HEK293 (cell line): ENCODE results near the gene CCDC141.

ENCODE experiments used
- CTCF ChIA-PET: fragments of 350-600 bp; formaldehyde crosslinking; extraction: SDS; loops from one replicate; lab custom pipeline; 2021; ENCODE audit warnings: antibody characterized with exemption; lab: Yijun Ruan, JAX
- POLR2A ChIA-PET: fragments of 300-600 bp; formaldehyde crosslinking; extraction: SDS; loops from one replicate; lab custom pipeline; 2020; ENCODE audit warnings: antibody characterized with exemption, inconsistent platforms; lab: Yijun Ruan, JAX
- H3K27ac ChIP-seq: fragments of 200-500 bp; sonication (Bioruptor generic); 2 replicates; pipeline ENCODE4 v1.5.1; 2014; ENCODE audit warnings: low read depth, low read length, control low read depth, inconsistent platforms; ENCODE audit errors: extremely low read depth
- H3K36me3 ChIP-seq, 2 experiments: fragments of 200-500 bp in 1 of 2; sonication (Bioruptor generic) in 1 of 2; 1 replicate in 1 of 2; 2 replicates in 1 of 2; pipeline ENCODE4 v1.5.1; 2014 to 2017; ENCODE audit warnings: inconsistent platforms in 2 of 2, low read length in 2 of 2; ENCODE audit not compliant: control insufficient read depth in 2 of 2, insufficient read depth in 1 of 2
- H3K4me1 ChIP-seq: fragments of 200-500 bp; sonication (Bioruptor generic); 2 replicates; pipeline ENCODE4 v1.5.1; 2014; ENCODE audit warnings: mild to moderate bottlenecking, low read length, inconsistent platforms; ENCODE audit not compliant: control insufficient read depth, insufficient read depth
- H3K4me3 ChIP-seq: 2 replicates; pipeline ENCODE4 v1.5.1; 2011; ENCODE audit warnings: low read depth, mild to moderate bottlenecking, control low read depth, low read length, moderate library complexity
- H3K9me3 ChIP-seq: fragments of 200-500 bp; sonication (Bioruptor generic); 2 replicates; pipeline ENCODE4 v1.5.1; 2014; ENCODE audit warnings: low read depth, low read length, inconsistent platforms; ENCODE audit not compliant: control insufficient read depth, insufficient read depth
- GLI2 ChIP-seq: fragments of 450-650 bp; formaldehyde crosslinking; IDR thresholded peaks from 2 replicates; pipeline ENCODE4; 2017; ENCODE audit warnings: missing biosample characterization, missing genetic modification characterization, low read depth, borderline replicate concordance
- KLF9 ChIP-seq: fragments of 450-650 bp; formaldehyde crosslinking; IDR thresholded peaks from 2 replicates; pipeline ENCODE4 v1.5.1; 2016; ENCODE audit warnings: missing biosample characterization, missing genetic modification characterization, low read depth
- ZBTB7A ChIP-seq: fragments of 450-650 bp; formaldehyde crosslinking; IDR thresholded peaks from 2 replicates; pipeline ENCODE4 v1.5.1; 2016; ENCODE audit warnings: low read depth, missing biosample characterization, missing genetic modification characterization
- ZNF114 ChIP-seq: fragments of 450-650 bp; formaldehyde crosslinking; IDR thresholded peaks from 2 replicates; pipeline ENCODE4 v1.5.0; 2017; ENCODE audit warnings: missing biosample characterization, missing genetic modification characterization
- ZNF157 ChIP-seq: fragments of 450-650 bp; formaldehyde crosslinking; IDR thresholded peaks from 2 replicates; pipeline ENCODE4 v1.5.1; 2016; ENCODE audit warnings: missing biosample characterization, missing genetic modification characterization
- ZNF223 ChIP-seq: fragments of 450-650 bp; formaldehyde crosslinking; IDR thresholded peaks from 2 replicates; pipeline ENCODE4 v1.5.1; 2016; ENCODE audit warnings: missing biosample characterization, missing genetic modification characterization
- ZNF354C ChIP-seq: fragments of 450-650 bp; formaldehyde crosslinking; IDR thresholded peaks from 2 replicates; pipeline ENCODE4 v1.5.1; 2016; ENCODE audit warnings: missing biosample characterization, missing genetic modification characterization, low read depth, borderline replicate concordance
- ZNF510 ChIP-seq: fragments of 450-650 bp; formaldehyde crosslinking; IDR thresholded peaks from 2 replicates; pipeline ENCODE4 v1.5.1; 2018; ENCODE audit warnings: mild to moderate bottlenecking, missing genetic modification characterization, missing biosample characterization; ENCODE audit not compliant: insufficient replicate concordance
- ZNF585B ChIP-seq: fragments of 450-650 bp; formaldehyde crosslinking; IDR thresholded peaks from 2 replicates; pipeline ENCODE4 v1.5.1; 2016; ENCODE audit warnings: missing biosample characterization, missing genetic modification characterization
- ZNF76 ChIP-seq: fragments of 450-650 bp; formaldehyde crosslinking; IDR thresholded peaks from 2 replicates; pipeline ENCODE4; 2016; ENCODE audit warnings: low read depth, missing biosample characterization, missing genetic modification characterization, borderline replicate concordance
- TF ChIP-seq, protein P1 (sequence below): fragments of 450-650 bp; formaldehyde crosslinking; conservative IDR thresholded peaks from 2 replicates; pipeline ENCODE4 v1.5.1; 2016; ENCODE audit warnings: low read depth, missing biosample characterization, missing genetic modification characterization
- TF ChIP-seq, protein P2 (sequence below): fragments of 450-650 bp; formaldehyde crosslinking; IDR thresholded peaks from 2 replicates; pipeline ENCODE4 v1.5.1; 2016; ENCODE audit warnings: missing biosample characterization, missing genetic modification characterization, low read depth
- TF ChIP-seq, protein P3 (sequence below): fragments of 450-650 bp; formaldehyde crosslinking; IDR thresholded peaks from 2 replicates; pipeline ENCODE4 v1.5.1; 2016; ENCODE audit warnings: missing biosample characterization, missing genetic modification characterization
- TF ChIP-seq, protein P4 (sequence below): fragments of 450-650 bp; formaldehyde crosslinking; IDR thresholded peaks from 2 replicates; pipeline ENCODE4 v1.5.1; 2017; ENCODE audit warnings: missing biosample characterization, missing genetic modification characterization
- TF ChIP-seq, protein P5 (sequence below): fragments of 450-650 bp; formaldehyde crosslinking; IDR thresholded peaks from 2 replicates; pipeline ENCODE4 v1.5.1; 2016; ENCODE audit warnings: missing biosample characterization, missing genetic modification characterization

CCDC141 gene

DNA sequence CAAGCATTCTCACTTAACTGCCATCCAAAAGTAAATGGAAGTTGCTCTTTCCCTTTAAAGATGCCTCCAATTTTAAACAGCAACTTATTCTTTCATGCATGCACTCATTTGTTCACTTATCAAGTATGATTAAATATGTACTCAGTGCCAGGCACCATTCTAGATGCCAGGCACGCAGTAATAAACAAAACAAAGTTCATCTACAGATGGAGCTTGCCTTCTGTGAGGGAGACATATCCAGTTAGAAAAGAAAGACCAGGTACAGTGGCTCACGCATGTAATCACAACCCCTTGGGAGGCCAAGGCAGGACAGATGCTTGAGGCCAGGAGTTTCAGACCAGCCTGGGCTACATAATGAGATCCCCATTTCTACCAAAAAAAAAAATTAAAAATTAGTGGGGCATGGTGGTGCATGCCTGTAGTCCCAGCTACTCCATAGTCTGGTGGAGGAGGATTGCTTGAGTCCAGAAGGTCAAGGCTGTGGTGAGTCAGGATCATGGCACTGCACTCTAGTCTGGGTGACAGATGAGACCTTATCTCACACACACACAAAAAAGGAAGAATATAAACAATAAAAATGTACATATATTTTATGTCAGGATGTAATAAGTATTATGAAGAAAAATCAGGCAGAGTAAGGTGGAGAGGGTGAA is 19.2 kb upstream of the CCDC141 start:
- H3K27ac ChIP-seq: no peak overlapping the region
- no peaks in the 10 kb centered on the region for H3K36me3 ChIP-seq
- POLR2A ChIA-PET: no interaction called here
- no peak overlapping the region for H3K4me3 ChIP-seq
- H3K9me3 ChIP-seq: no peaks in the 10 kb centered on the region
- CTCF ChIA-PET: no interaction called here
- TF ChIP-seq GLI2 (tag by site-specific recombination) (no peak), ZNF510 (no peak), KLF9 (tag by site-specific recombination) (no peak), ZNF223 (tag by site-specific recombination) (no peak), ZNF76 (tag by site-specific recombination) (no peak)
- TF ChIP-seq, protein P1, sequence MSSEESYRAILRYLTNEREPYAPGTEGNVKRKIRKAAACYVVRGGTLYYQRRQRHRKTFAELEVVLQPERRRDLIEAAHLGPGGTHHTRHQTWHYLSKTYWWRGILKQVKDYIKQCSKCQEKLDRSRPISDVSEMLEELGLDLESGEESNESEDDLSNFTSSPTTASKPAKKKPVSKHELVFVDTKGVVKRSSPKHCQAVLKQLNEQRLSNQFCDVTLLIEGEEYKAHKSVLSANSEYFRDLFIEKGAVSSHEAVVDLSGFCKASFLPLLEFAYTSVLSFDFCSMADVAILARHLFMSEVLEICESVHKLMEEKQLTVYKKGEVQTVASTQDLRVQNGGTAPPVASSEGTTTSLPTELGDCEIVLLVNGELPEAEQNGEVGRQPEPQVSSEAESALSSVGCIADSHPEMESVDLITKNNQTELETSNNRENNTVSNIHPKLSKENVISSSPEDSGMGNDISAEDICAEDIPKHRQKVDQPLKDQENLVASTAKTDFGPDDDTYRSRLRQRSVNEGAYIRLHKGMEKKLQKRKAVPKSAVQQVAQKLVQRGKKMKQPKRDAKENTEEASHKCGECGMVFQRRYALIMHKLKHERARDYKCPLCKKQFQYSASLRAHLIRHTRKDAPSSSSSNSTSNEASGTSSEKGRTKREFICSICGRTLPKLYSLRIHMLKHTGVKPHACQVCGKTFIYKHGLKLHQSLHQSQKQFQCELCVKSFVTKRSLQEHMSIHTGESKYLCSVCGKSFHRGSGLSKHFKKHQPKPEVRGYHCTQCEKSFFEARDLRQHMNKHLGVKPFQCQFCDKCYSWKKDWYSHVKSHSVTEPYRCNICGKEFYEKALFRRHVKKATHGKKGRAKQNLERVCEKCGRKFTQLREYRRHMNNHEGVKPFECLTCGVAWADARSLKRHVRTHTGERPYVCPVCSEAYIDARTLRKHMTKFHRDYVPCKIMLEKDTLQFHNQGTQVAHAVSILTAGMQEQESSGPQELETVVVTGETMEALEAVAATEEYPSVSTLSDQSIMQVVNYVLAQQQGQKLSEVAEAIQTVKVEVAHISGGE (tag by site-specific recombination): no peak
- TF ChIP-seq, protein P2, sequence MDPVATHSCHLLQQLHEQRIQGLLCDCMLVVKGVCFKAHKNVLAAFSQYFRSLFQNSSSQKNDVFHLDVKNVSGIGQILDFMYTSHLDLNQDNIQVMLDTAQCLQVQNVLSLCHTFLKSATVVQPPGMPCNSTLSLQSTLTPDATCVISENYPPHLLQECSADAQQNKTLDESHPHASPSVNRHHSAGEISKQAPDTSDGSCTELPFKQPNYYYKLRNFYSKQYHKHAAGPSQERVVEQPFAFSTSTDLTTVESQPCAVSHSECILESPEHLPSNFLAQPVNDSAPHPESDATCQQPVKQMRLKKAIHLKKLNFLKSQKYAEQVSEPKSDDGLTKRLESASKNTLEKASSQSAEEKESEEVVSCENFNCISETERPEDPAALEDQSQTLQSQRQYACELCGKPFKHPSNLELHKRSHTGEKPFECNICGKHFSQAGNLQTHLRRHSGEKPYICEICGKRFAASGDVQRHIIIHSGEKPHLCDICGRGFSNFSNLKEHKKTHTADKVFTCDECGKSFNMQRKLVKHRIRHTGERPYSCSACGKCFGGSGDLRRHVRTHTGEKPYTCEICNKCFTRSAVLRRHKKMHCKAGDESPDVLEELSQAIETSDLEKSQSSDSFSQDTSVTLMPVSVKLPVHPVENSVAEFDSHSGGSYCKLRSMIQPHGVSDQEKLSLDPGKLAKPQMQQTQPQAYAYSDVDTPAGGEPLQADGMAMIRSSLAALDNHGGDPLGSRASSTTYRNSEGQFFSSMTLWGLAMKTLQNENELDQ: no peak
- TF ChIP-seq, protein P3, sequence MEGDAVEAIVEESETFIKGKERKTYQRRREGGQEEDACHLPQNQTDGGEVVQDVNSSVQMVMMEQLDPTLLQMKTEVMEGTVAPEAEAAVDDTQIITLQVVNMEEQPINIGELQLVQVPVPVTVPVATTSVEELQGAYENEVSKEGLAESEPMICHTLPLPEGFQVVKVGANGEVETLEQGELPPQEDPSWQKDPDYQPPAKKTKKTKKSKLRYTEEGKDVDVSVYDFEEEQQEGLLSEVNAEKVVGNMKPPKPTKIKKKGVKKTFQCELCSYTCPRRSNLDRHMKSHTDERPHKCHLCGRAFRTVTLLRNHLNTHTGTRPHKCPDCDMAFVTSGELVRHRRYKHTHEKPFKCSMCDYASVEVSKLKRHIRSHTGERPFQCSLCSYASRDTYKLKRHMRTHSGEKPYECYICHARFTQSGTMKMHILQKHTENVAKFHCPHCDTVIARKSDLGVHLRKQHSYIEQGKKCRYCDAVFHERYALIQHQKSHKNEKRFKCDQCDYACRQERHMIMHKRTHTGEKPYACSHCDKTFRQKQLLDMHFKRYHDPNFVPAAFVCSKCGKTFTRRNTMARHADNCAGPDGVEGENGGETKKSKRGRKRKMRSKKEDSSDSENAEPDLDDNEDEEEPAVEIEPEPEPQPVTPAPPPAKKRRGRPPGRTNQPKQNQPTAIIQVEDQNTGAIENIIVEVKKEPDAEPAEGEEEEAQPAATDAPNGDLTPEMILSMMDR (tag by site-specific recombination): no peak
- TF ChIP-seq, all 188 proteins: peak for 0
- no peaks in the 10 kb centered on the region for H3K4me1 ChIP-seq

DNA sequence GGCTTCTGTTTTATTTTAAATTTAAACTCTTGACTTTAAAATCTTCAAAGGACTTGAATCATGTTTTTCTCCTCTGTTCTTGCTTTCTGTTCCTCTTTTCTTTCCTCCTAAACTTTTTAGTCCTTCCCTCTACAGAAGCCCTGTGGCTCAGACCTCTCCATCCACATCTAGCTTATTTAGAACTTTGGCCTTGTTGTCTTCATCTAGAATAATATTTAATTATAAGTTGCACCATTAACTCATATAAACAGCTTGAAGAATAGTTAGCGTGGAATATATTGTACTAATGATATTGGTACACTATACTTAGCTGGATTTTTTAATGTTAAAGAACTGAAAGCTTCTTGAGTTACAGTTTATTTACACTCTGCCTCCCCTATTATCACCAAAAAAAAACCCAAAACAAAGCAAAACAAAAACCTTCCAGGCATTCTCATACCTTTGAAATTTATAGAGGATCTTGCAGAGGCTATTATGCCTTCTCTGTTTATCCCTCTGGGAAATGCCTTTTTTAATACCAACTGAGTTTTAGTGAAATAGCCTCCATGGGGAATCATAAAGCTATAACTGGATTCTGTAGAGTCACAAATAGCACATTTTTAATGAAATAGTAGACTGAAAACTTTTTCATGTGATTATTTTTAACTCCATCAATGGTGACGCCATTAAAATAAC is 9.2 kb upstream of the CCDC141 start:
- no peaks in the 10 kb centered on the region for H3K4me1 ChIP-seq
- H3K9me3 ChIP-seq: no peaks in the 10 kb centered on the region
- CTCF ChIA-PET: no interaction called here
- H3K27ac ChIP-seq: no peak overlapping the region
- POLR2A ChIA-PET: no interaction called here
- no peak for TF ChIP-seq ZNF157 (tag by site-specific recombination)
- TF ChIP-seq ZNF354C: no peak
- TF ChIP-seq, protein P4, sequence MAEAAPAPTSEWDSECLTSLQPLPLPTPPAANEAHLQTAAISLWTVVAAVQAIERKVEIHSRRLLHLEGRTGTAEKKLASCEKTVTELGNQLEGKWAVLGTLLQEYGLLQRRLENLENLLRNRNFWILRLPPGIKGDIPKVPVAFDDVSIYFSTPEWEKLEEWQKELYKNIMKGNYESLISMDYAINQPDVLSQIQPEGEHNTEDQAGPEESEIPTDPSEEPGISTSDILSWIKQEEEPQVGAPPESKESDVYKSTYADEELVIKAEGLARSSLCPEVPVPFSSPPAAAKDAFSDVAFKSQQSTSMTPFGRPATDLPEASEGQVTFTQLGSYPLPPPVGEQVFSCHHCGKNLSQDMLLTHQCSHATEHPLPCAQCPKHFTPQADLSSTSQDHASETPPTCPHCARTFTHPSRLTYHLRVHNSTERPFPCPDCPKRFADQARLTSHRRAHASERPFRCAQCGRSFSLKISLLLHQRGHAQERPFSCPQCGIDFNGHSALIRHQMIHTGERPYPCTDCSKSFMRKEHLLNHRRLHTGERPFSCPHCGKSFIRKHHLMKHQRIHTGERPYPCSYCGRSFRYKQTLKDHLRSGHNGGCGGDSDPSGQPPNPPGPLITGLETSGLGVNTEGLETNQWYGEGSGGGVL (tag by site-specific recombination): no peak
- TF ChIP-seq, protein P5, sequence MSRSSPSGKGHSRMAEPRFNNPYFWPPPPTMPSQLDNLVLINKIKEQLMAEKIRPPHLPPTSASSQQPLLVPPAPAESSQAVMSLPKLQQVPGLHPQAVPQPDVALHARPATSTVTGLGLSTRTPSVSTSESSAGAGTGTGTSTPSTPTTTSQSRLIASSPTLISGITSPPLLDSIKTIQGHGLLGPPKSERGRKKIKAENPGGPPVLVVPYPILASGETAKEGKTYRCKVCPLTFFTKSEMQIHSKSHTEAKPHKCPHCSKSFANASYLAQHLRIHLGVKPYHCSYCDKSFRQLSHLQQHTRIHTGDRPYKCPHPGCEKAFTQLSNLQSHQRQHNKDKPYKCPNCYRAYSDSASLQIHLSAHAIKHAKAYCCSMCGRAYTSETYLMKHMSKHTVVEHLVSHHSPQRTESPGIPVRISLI: no peak
- TF ChIP-seq ZNF114 (tag by site-specific recombination): no peak
- no peak for TF ChIP-seq ZNF585B (tag by site-specific recombination)
- no peak for TF ChIP-seq ZBTB7A (tag by site-specific recombination)
- H3K36me3 ChIP-seq: no peaks in the 10 kb centered on the region
- no peak overlapping the region for H3K4me3 ChIP-seq
